Measurements from ENCODE around the gene RRAS. TPM values are rescaled to one million over a fixed set of nuclear protein-coding genes. Genes with fewer than 3 reads are reported as not detected.

The RRAS gene
- total RNA-seq, 1 donor from 2014 or later: 10.6 TPM

- Mint-ChIP-seq H3K4me3 (no peak overlapping the region), H3K36me3 (peaks cover 16% of the 10 kb centered on the region), H3K9me3 (no peaks in the 10 kb centered on the region), H3K27me3 (no peaks in the 10 kb centered on the region), H3K4me1 (ENCODE audit: unreplicated experiment) (no peaks in the 10 kb centered on the region), H3K27ac (no peak overlapping the region)
- DNase-seq (ENCODE audit: extremely low spot score, unreplicated experiment): no peak
- TF ChIP-seq CTCF (conservative IDR thresholded peaks at IDR 0.05): no peak
These were observed 38.4 kb downstream of the RRAS start for GRCh38 chr19:49601482-49602038.

GRCh38 chr19:49599378-49600295 is 40.3 kb downstream of the RRAS start:
- no peaks in the 10 kb centered on the region for H3K4me1 Mint-ChIP-seq (ENCODE audit: unreplicated experiment)
- DNase-seq (ENCODE audit: extremely low spot score, unreplicated experiment): no peak
- no peaks in the 10 kb centered on the region for H3K9me3 Mint-ChIP-seq
- H3K36me3 Mint-ChIP-seq: peaks cover 16% of the 10 kb centered on the region
- H3K27ac Mint-ChIP-seq: peak overlapping the region; percentile 14
- TF ChIP-seq CTCF (conservative IDR thresholded peaks at IDR 0.05): no peak
- H3K4me3 Mint-ChIP-seq: no peak overlapping the region
- no peaks in the 10 kb centered on the region for H3K27me3 Mint-ChIP-seq

GRCh38 chr19:49597703-49597974 is 42.3 kb downstream of the RRAS start:
- no peak overlapping the region for H3K27ac Mint-ChIP-seq
- no peak overlapping the region for H3K4me3 Mint-ChIP-seq
- no peaks in the 10 kb centered on the region for H3K9me3 Mint-ChIP-seq
- TF ChIP-seq CTCF (conservative IDR thresholded peaks at IDR 0.05): no peak
- no peak for DNase-seq (ENCODE audit: extremely low spot score, unreplicated experiment)
- H3K36me3 Mint-ChIP-seq: peaks cover 21% of the 10 kb centered on the region
- H3K4me1 Mint-ChIP-seq (ENCODE audit: unreplicated experiment): peaks cover 7% of the 10 kb centered on the region
- no peaks in the 10 kb centered on the region for H3K27me3 Mint-ChIP-seq

- Mint-ChIP-seq H3K9me3 (no peaks in the 10 kb centered on the region), H3K4me3 (no peak overlapping the region), H3K36me3 (peaks cover 20% of the 10 kb centered on the region), H3K4me1 (ENCODE audit: unreplicated experiment) (peaks cover 7% of the 10 kb centered on the region), H3K27ac (no peak overlapping the region), H3K27me3 (no peaks in the 10 kb centered on the region)
- no peak for TF ChIP-seq CTCF (conservative IDR thresholded peaks at IDR 0.05)
- DNase-seq (ENCODE audit: extremely low spot score, unreplicated experiment): no peak
These were observed 42.8 kb downstream of the RRAS start for GRCh38 chr19:49596954-49597702.

- Mint-ChIP-seq H3K36me3 (peaks cover 17% of the 10 kb centered on the region), H3K9me3 (no peaks in the 10 kb centered on the region), H3K4me1 (ENCODE audit: unreplicated experiment) (peaks cover 7% of the 10 kb centered on the region), H3K4me3 (no peak overlapping the region), H3K27ac (no peak overlapping the region), H3K27me3 (no peaks in the 10 kb centered on the region)
- no peak for DNase-seq (ENCODE audit: extremely low spot score, unreplicated experiment)
- TF ChIP-seq CTCF (conservative IDR thresholded peaks at IDR 0.05): no peak
These were observed 43.5 kb downstream of the RRAS start for GRCh38 chr19:49596407-49596806.

Data from type B pancreatic cell (in vitro differentiated cells).